ENCODE data around the gene CRYL1. TPM values are rescaled to one million over a fixed set of nuclear protein-coding genes. Genes with fewer than 3 reads are reported as not detected.

Gene CRYL1
- polyA plus RNA-seq, 3 donors, result 35.0 to 70.2 (median 51.4) TPM

GRCh38 chr13:20424559-20424852 is 101.2 kb downstream of the CRYL1 start:
- H3K36me3 ChIP-seq (replicated peaks in 1 of 2; ENCODE audit: control insufficient read depth in 1 of 2, insufficient read depth in 2 of 2, low read length in 2 of 2), result peaks cover 0 to 7% of the 10 kb centered on the region in 2 donors
- Mint-ChIP-seq H3K4me3 (no peak overlapping the region), H3K4me1 (no peaks in the 10 kb centered on the region), H3K9me3 (peaks cover 0 to 5% (median 0%) of the 10 kb centered on the region in 7 donors), H3K36me3 (peaks cover 31 to 32% of the 10 kb centered on the region in 2 donors), H3K27ac (no peak overlapping the region), H3K27me3 (ENCODE audit: low read depth in 3 of 3) (peaks cover 0 to 7% (median 0%) of the 10 kb centered on the region in 3 donors)
- H3K4me2 ChIP-seq (replicated peaks; ENCODE audit: extremely low read depth, low read length, poor library complexity, severe bottlenecking), result no peak overlapping the region
- H4K20me1 ChIP-seq (ENCODE audit: insufficient read depth, low read length), result no peaks in the 10 kb centered on the region
- H3K9ac ChIP-seq (ENCODE audit: insufficient read depth, low read length, poor library complexity, severe bottlenecking), result no peak overlapping the region
- no peaks in the 10 kb centered on the region for H3K9me3 ChIP-seq (replicated peaks in 1 of 2; ENCODE audit: control insufficient read depth in 1 of 2, insufficient read depth in 1 of 2, low read length in 2 of 2)
- H3K27ac ChIP-seq (ENCODE audit: low read depth in 1 of 2, low read length in 2 of 2), result no peak overlapping the region
- H2AFZ ChIP-seq (ENCODE audit: insufficient read depth, low read depth, low read length, poor library complexity, severe bottlenecking), result no peak overlapping the region
- H3K27me3 ChIP-seq (ENCODE audit: control insufficient read depth in 2 of 2, insufficient read depth in 2 of 2, low read length in 2 of 2), result no peaks in the 10 kb centered on the region
- WGBS (ENCODE audit: insufficient coverage), result 92% methylated on average over 5 of the region's 8 CpGs
- H3K4me1 ChIP-seq (ENCODE audit: control insufficient read depth in 1 of 2, insufficient read depth in 2 of 2, low read length in 2 of 2), result no peaks in the 10 kb centered on the region
- DNase-seq, result no peak
- intact Hi-C loops (cut with micrococcal nuclease), result no loop called here
- TF ChIP-seq CTCF (IDR thresholded peaks at IDR 0.05), result no peak
- no peaks in the 10 kb centered on the region for H3K79me2 ChIP-seq (ENCODE audit: insufficient read depth, low read length)
- no peak overlapping the region for H3K4me3 ChIP-seq (replicated peaks in 1 of 3; ENCODE audit: low read depth in 2 of 3, low read length in 3 of 3)

- no peak overlapping the region for H3K27ac ChIP-seq (ENCODE audit: low read depth in 1 of 2, low read length in 2 of 2)
Observed at GRCh38 chr13:20422362-20422761, 103.3 kb downstream of the CRYL1 start.

More at GRCh38 chr13:20422362-20422761, 103.3 kb downstream of the CRYL1 start:
- no peaks in the 10 kb centered on the region for H3K4me1 ChIP-seq (ENCODE audit: control insufficient read depth in 1 of 2, insufficient read depth in 2 of 2, low read length in 2 of 2)
- H3K4me1 Mint-ChIP-seq, result no peaks in the 10 kb centered on the region
- 86% methylated on average over 1 of the region's 4 CpGs for WGBS (ENCODE audit: insufficient coverage)
- H3K9me3 ChIP-seq (replicated peaks in 1 of 2; ENCODE audit: control insufficient read depth in 1 of 2, insufficient read depth in 1 of 2, low read length in 2 of 2), result no peaks in the 10 kb centered on the region
- H2AFZ ChIP-seq (ENCODE audit: insufficient read depth, low read depth, low read length, poor library complexity, severe bottlenecking), result no peak overlapping the region
- peaks cover 0 to 5% (median 0%) of the 10 kb centered on the region in 7 donors for H3K9me3 Mint-ChIP-seq
- H4K20me1 ChIP-seq (ENCODE audit: insufficient read depth, low read length), result no peaks in the 10 kb centered on the region
- no peak overlapping the region for H3K4me3 Mint-ChIP-seq
- H3K36me3 Mint-ChIP-seq, result peaks cover 28 to 42% of the 10 kb centered on the region in 2 donors
- no peak overlapping the region for H3K4me3 ChIP-seq (replicated peaks in 1 of 3; ENCODE audit: low read depth in 2 of 3, low read length in 3 of 3)
- peaks cover 0 to 7% (median 0%) of the 10 kb centered on the region in 3 donors for H3K27me3 Mint-ChIP-seq (ENCODE audit: low read depth in 3 of 3)
- H3K9ac ChIP-seq (ENCODE audit: insufficient read depth, low read length, poor library complexity, severe bottlenecking), result no peak overlapping the region
- no peak for TF ChIP-seq CTCF (IDR thresholded peaks at IDR 0.05)
- peaks cover 0 to 7% of the 10 kb centered on the region in 2 donors for H3K36me3 ChIP-seq (replicated peaks in 1 of 2; ENCODE audit: control insufficient read depth in 1 of 2, insufficient read depth in 2 of 2, low read length in 2 of 2)
- no peak overlapping the region for H3K4me2 ChIP-seq (replicated peaks; ENCODE audit: extremely low read depth, low read length, poor library complexity, severe bottlenecking)
- intact Hi-C loops (cut with micrococcal nuclease), result no loop called here
- no peaks in the 10 kb centered on the region for H3K27me3 ChIP-seq (ENCODE audit: control insufficient read depth in 2 of 2, insufficient read depth in 2 of 2, low read length in 2 of 2)
- DNase-seq, result no peak
- H3K27ac Mint-ChIP-seq, result no peak overlapping the region
- H3K79me2 ChIP-seq (ENCODE audit: insufficient read depth, low read length), result no peaks in the 10 kb centered on the region
